ENCODE results near the gene LAMC3. TPM values are rescaled to one million over a fixed set of nuclear protein-coding genes. Genes with fewer than 3 reads are reported as not detected.

Gene LAMC3
- total RNA-seq, 3 donors from 2014 or later: 2.1 to 8.5 (median 7.8) TPM

DNA sequence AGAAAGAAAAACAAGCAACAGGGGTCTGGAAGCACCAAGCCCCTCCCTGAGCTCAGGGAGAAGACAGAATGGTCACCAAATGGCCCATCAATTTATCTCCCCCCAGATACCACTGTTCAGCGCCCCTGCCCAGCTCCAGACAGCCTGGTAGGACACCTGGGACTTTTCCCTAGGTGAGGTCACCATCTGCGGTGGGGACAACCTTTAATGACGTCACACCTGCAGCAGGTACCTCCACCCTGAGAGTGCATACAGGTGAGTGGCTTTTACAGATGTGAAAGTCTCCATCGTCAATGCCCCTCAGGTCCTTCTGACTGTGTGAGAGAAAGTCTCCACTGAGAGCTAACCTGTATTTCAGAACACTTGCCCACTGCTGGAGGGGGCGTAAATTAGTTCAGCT, 34.3 kb upstream of the LAMC3 start:
- Histone ChIP-seq H3K9me3 (no peaks in the 10 kb centered on the region), H3K4me1 (no peaks in the 10 kb centered on the region), H3K27me3 (peaks cover 0 to 20% of the 10 kb centered on the region in 2 donors), H3K4me3 (no peak overlapping the region), H3K36me3 (no peaks in the 10 kb centered on the region), H3K27ac (no peak overlapping the region)
- intact Hi-C loops (cut with DNase I; ENCODE audit: low total_unique reads): no loop called here
- no peak for DNase-seq (ENCODE audit: low spot score in 2 of 2)
- TF ChIP-seq, protein P1, sequence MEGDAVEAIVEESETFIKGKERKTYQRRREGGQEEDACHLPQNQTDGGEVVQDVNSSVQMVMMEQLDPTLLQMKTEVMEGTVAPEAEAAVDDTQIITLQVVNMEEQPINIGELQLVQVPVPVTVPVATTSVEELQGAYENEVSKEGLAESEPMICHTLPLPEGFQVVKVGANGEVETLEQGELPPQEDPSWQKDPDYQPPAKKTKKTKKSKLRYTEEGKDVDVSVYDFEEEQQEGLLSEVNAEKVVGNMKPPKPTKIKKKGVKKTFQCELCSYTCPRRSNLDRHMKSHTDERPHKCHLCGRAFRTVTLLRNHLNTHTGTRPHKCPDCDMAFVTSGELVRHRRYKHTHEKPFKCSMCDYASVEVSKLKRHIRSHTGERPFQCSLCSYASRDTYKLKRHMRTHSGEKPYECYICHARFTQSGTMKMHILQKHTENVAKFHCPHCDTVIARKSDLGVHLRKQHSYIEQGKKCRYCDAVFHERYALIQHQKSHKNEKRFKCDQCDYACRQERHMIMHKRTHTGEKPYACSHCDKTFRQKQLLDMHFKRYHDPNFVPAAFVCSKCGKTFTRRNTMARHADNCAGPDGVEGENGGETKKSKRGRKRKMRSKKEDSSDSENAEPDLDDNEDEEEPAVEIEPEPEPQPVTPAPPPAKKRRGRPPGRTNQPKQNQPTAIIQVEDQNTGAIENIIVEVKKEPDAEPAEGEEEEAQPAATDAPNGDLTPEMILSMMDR (IDR thresholded peaks at IDR 0.05): no peak

DNA sequence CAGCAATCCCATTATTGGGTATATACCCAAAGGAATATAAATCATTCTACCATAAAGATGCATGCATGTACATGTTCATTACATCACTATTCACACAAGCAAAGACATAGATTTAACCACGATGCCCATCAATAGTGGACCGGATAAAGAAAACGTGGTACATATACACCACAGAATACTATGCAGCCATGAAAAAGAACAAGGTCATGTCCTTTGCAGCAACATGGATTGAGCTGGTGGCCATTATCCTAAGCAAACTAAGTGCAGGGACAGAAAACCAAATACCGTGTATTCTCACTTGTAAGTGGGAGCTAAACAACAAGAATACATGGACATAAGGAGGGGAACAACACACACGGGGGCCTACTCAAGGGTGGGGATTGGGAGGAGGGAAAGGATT, 33.8 kb upstream of the LAMC3 start:
- no peak for DNase-seq (ENCODE audit: low spot score in 2 of 2)
- Histone ChIP-seq H3K27me3 (peaks cover 0 to 20% of the 10 kb centered on the region in 2 donors), H3K4me1 (no peaks in the 10 kb centered on the region), H3K9me3 (no peaks in the 10 kb centered on the region), H3K36me3 (no peaks in the 10 kb centered on the region), H3K4me3 (no peak overlapping the region), H3K27ac (no peak overlapping the region)
- TF ChIP-seq, protein P1 (IDR thresholded peaks at IDR 0.05): no peak
- TF ChIP-seq POLR2AphosphoS5 (IDR thresholded peaks at IDR 0.05) (no peak), POLR2A (IDR thresholded peaks at IDR 0.05) (no peak)
- intact Hi-C loops (cut with DNase I; ENCODE audit: low total_unique reads): no loop called here

DNA sequence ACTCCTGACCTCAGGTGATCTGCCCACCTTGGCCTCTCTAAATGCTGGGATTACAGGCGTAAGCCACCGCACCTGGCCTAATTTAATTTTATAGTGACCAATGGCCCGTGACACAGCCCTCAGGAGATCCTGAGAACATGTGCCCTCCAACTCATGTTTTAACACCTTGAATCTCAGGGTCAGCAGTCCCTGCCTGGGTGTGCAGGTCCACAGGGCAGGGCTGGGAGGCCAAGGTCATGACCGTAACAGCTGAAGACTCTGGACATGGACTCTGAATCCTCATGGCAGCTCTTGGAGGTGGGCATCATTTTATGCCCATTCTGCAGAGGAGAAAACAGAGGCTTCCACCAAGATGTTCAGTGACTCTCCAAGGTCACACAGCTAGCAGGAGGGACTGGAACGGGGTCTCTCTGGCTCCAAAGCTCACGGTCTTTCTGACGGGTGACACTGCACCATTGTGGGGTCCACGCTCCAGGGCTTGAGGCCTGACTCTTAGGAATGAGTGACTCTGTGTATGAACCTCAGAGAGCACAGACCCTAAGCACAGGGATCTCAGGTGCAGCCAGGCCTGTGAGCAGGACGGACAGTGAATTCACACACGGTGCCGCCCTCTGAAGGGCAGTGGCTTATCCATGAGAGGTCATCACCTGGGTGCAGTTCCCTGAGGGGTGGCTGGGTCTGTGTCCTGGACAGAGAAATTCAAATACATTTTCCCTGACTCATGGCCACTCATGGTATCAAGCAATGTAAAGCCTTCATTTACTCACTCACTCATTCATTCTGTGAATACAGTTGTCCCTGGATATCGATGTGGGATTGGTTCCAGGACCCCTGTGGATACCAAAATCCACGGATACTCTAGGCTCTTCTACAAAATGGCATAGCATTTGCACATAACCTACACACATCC, 32.8 kb upstream of the LAMC3 start:
- DNase-seq (ENCODE audit: low spot score in 2 of 2): no peak
- intact Hi-C loops (cut with DNase I; ENCODE audit: low total_unique reads): no loop called here
- Histone ChIP-seq H3K9me3 (no peaks in the 10 kb centered on the region), H3K36me3 (no peaks in the 10 kb centered on the region), H3K27me3 (peaks cover 0 to 20% of the 10 kb centered on the region in 2 donors), H3K27ac (no peak overlapping the region), H3K4me3 (no peak overlapping the region), H3K4me1 (no peaks in the 10 kb centered on the region)
- TF ChIP-seq, protein P1 (IDR thresholded peaks at IDR 0.05): no peak
- TF ChIP-seq POLR2A (IDR thresholded peaks at IDR 0.05): no peak
- no peak for TF ChIP-seq POLR2AphosphoS5 (IDR thresholded peaks at IDR 0.05)

DNA sequence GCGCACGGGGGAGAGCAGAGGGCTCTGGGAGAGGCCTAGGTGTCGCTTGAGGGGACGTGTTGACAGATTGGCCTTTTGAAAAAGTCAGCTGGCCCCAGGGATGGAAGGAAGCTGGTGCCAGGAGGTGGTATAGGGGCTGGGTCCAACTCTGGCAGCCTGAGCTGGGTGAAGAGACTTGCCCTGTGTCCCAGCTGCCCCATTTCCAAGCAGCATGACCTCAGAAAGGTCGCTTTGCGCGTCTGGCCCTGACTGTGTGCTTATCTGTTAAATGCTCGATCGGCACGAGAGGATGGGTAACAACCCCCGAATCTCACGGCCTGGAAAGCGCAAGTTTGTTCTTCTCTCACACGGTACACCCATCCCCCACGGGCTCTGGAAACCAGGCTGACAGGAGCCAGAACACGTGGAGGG, 31.2 kb upstream of the LAMC3 start:
- Histone ChIP-seq H3K27me3 (peaks cover 0 to 14% of the 10 kb centered on the region in 2 donors), H3K27ac (no peak overlapping the region), H3K4me3 (no peak overlapping the region), H3K4me1 (no peaks in the 10 kb centered on the region), H3K36me3 (no peaks in the 10 kb centered on the region), H3K9me3 (no peaks in the 10 kb centered on the region)
- intact Hi-C loops (cut with DNase I; ENCODE audit: low total_unique reads): no loop called here
- no peak for TF ChIP-seq POLR2A (IDR thresholded peaks at IDR 0.05)
- no peak for TF ChIP-seq POLR2AphosphoS5 (IDR thresholded peaks at IDR 0.05)
- TF ChIP-seq, protein P1 (IDR thresholded peaks at IDR 0.05): no peak
- DNase-seq (ENCODE audit: low spot score in 2 of 2): no peak

DNA sequence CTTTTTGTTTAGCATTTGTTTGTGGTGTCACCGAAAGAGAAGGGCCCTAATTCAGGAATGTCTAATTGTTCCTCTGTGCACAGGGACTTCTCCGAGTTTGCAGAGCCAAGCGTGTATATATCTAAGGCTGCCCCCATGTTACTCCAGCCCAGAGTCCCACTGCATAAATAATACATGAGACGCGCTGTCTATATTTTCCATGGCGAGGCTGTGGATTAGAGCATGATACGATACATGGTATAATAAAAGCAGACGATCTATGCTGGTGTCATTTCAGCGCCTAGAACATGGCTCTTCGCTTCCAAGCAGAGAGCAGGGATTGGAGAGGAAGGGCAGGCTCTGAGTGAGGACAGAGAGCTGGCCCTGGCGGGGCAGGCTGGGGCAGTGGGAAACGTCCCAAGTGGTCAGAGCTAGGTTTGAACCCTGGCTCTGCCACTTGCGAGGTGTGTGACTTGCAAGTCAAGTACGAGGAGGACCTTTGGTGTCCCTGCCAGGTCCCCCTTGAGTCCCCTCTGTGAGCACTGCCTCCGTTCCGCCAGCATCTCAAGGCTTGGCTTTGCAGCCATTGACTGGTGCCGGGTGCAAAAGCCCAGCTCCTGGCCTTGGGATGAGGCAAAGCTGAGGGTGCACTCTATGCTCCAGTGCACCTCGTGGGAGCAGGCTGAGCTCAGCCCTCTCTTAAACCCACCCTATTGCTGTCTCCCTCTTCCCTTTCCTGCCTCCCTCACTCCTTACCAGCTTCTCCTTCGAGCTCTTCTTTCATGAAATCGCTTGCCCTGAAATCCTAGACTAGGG, 29.2 kb upstream of the LAMC3 start:
- Histone ChIP-seq H3K4me1 (no peaks in the 10 kb centered on the region), H3K9me3 (no peaks in the 10 kb centered on the region), H3K36me3 (no peaks in the 10 kb centered on the region), H3K27ac (no peak overlapping the region), H3K4me3 (no peak overlapping the region), H3K27me3 (no peaks in the 10 kb centered on the region)
- intact Hi-C loops (cut with DNase I; ENCODE audit: low total_unique reads): no loop called here
- TF ChIP-seq POLR2A (IDR thresholded peaks at IDR 0.05): no peak
- TF ChIP-seq, protein P1 (IDR thresholded peaks at IDR 0.05): no peak
- no peak for TF ChIP-seq POLR2AphosphoS5 (IDR thresholded peaks at IDR 0.05)
- DNase-seq (ENCODE audit: low spot score in 2 of 2): no peak

Measured in breast epithelium (tissue), 4 donors.